Femur (tissue), 1 donor: Measurements from ENCODE around the gene UBXN1.
"Not testable (repeated sequence)": the region's sequence is repeated elsewhere in the genome, so short reads cannot be mapped to it uniquely, and the experiment has no call there.

Experiments
- DNase-seq: peaks from one replicate; pipeline ENCODE4 v3.0.0-alpha.2; 2017

UBXN1 gene

DNA sequence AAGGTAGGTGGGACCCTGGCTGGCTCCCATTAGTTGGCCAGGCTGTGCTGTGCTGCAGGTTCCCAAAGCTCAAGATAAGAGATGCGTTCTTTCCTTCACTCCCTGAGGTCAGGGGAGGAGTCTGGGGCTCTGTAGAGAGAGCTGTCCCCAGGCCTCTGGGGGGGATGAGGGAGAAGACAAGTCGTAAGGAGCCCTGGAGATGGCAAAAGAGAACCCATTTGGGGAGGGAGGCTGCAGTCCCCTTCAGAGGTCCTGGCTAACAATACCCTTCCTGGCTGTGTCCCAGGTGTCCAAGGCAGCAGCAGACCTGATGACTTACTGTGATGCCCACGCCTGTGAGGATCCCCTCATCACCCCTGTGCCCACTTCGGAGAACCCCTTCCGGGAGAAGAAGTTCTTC is 29.5 kb upstream of the UBXN1 start:
- peak; percentile 46 for DNase-seq

DNA sequence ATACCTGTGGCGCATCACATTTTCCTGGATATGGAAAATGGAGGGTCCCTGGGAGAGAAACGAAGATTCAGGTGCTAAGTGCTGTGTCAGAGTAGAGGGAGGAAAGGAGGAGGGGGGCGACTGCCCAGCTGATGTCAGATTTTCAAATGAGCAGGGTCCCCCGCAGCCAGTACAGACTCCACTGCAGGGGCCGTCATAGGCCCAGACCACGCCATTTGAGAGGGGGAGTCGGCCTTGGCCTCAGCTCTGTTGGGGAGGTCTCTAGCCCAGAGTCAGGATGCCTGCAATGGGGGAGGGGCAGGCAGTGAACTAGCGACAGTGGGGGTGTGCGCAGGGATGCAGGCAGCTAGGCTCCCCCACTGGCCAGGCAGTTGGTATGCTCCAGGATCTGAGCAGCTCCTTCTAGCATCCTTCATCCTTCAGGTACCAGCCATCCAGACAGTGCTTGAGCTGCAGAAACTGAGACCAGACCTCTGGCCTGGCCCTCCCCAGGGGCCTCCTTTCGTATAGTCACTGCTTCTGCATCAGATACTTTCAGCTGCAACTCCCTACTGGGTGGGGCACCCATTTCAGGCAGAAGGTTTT is 28.5 kb upstream of the UBXN1 start, which contains the start of the genes BSCL2 and GNG3:
Gene BSCL2, minus strand, starts transcription at position 148 of the 585 bp plus-strand sequence. CDS start 229 bp downstream, outside the sequence.
Gene GNG3, plus strand, starts transcription at position 400 of the 585 bp plus-strand sequence. CDS start 620 bp downstream, outside the sequence.
- DNase-seq: peak; percentile 49

DNA sequence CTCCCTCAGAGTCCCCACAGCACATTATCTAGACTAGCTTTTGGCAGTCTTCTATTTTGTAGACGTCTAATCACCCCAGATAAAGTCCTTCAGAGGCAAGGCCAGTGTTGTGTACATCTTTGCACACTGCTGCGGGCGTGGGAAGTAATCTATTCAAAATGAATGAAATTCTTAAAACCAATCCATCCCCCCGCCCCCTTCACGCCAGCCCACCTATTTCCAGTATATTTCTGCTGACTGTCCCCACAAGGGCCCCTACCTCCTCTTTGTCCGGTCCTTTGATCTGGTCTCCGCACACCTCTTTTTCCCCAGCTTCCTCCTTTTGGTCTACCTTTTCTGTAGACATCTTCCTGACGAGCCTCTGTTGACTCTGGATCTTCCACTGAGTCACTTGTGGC is 28.0 kb upstream of the UBXN1 start:
- no peak for DNase-seq

GRCh38 chr11:62705880-62706849 is 27.3 kb upstream of the UBXN1 start:
- DNase-seq: peak; percentile 97

- DNase-seq: no peak
These were observed 26.5 kb upstream of the UBXN1 start for GRCh38 chr11:62705413-62705812.

DNA sequence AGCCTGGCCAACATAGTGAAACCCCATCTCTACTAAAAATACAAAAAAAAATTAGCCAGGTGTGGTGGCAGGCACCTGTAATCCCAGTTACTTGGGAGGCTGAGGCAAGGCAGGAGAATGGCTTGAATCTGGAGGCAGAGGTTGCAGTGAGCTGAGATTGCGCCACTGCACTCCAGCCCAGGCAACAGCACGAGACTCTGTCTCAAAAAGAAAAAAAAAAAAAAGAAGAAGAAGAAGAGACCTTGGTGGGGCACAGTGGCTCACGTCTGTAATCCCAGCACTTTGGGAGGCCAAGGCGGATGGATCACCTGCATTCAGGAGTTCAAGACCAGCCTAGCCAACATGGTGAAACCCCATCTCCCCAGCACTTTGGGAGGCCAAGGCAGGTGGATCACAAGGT is 25.0 kb upstream of the UBXN1 start:
- DNase-seq: not testable (repeated sequence)

- no peak for DNase-seq
These were observed 23.4 kb upstream of the UBXN1 start for GRCh38 chr11:62702246-62702645.

DNA sequence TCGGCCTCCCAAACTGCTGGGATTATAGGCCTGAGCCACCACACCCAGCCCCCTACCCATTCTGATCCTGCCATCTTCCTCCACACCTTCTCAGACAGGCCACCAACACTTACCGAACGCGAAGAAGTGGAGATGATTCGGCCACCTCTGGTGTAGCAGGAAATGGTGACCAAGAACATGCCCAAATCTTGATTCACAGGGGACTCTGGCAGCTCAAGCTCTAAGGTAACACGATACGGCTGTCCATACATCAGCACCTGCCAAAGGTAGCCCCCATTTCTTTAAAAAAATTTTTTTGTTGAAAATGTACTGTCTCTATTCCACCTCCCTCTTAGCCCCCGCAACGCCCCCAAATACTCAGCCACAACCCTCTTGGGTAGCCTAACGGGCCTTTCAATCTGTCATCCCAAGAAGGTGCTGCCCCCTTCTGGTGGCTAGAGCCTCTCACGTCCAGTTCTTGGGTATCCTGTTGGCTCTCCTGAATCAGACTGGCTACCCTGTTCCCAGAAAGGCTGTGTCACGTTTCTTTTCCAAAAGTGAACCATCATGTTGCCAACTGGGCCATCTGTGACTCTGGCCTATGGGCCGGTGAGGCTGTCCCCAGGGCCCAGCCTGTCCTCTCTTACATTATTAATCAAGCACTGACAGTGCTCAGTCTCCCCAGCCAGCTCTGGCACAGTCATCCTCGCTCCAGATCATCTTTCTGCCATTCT is 15.7 kb upstream of the UBXN1 start:
- DNase-seq: peak; percentile 84

DNA sequence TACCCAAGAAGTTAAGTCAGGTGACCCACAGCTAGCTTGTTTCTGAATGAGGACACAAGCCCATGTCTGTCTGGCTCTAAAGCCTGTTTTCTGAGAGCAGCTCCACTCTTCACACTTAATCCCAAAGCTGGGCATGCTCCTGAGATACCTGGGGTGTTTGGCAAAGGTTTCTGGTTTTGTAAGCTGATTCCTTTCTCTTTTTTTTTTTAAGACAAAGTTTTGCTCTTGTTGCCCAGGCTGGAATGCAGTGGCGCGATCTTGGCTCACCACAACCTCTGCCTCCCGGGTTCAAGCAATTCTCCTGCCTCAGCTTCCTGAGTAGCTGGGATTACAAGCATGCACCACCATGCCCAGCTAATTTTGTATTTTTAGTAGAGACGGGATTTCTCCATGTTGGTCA is 14.8 kb upstream of the UBXN1 start:
- not testable (repeated sequence) for DNase-seq

DNA sequence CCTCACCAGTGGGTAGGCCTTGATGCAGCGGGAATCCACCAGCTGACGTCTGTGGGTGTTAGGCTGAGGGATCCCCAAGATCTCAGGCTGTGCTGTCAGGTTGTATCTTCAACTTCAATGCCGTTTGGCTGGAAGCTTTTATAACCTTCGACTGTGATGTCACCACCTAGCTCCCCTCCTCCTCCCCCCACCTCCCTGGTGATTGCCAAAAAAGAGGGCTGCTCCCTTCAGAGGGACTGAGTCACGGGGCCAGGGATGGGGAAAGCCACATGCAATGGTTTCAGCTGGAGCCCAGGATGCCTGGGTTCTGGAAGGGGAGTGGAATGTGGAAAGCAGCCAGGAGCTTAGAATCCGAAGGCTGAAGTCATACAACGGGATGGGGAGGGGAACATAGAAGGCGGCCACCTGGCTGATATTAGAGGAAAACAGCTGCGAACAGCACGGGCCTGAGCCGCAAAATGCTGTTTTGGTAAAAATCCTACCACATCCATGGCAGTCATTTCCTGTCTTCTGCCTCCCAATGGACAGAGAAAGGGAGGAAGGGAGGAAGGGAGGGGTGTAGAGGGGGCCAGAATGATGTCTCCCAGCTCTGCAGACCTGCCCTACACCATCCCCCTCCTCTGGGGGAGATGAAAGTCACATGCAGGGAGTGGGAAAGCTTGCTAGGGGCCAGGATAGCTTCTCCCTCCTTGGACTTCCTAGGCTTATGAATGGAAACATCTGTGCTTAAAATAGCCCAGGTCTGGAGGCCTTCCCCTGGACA is 10.7 kb upstream of the UBXN1 start, which contains the start of gene LRRN4CL:
Gene LRRN4CL, minus strand, starts transcription at position 110 of the 763 bp plus-strand sequence. CDS start 1,022 bp downstream, outside the sequence.
- peak; percentile 89 for DNase-seq

- no peak for DNase-seq
These were observed 9.6 kb upstream of the UBXN1 start for GRCh38 chr11:62688491-62688890.

DNA sequence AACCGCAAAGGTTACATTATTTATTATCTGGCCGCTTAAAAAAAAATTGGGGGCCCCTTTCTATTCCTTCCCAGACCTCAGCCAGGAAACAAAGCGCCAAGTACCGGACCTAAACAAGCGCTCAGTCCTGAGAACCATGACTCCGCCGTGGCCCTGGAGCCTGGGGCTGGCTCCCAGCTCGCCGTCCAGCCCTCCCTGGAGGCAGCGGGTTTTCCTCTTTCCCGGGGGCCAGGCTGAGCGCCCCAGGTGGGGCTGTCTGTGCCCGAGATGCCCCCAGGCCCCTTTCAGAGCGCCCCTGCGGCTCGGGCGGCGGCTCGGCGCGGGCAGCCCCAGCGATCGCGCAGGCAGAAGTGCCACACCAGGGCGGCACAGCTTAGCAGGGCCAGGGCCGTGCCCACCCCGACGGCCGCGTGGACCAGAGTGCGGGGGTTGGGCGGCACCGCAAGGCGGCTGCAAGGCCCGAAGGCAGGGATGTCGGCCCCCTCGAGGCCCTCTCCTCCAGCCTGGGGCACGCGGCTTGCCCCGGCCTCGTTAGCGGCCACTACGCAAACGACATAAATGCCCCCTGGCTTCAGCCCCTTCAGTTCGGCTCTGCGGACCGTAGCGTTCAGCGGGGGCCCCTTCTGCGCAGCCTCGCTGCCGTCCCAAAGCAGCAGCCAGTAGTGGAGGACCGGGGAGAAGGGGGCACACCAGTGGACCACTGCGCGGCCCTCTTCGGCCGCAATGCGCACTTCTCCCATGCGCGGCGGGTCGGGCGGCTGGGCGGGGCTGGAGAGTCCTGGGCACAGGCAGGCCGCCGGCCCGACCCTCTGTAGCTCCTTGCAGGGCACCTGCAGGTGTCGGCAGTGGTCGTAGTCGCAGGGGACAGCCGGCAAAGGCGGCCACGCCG is 8.9 kb upstream of the UBXN1 start:
- DNase-seq: no peak

DNA sequence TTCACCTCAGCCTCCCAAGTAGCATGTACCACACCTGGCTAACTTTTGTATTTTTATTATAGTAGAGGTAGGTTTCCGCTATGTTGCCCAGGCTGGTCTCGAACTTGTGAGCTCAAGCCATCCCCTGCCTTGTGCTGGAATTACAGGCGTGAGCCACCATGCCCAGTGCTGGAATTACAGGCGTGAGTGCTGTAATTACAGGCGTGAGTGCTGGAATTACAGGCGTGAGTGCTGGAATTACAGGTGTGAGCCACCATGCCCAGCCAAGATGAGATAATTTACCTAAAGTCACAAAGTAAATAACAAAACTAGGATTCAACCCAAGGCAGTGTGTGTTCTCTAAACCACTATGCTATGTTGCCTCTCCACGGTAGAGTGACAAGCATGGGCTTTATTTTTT is 3.6 kb upstream of the UBXN1 start:
- DNase-seq: no peak

GRCh38 chr11:62680825-62681240 is 2.0 kb upstream of the UBXN1 start:
- peak; percentile 63 for DNase-seq

GRCh38 chr11:62678433-62678769 is 472 bp downstream of the UBXN1 start:
- peak; percentile 32 for DNase-seq

- DNase-seq: no peak
These were observed 1.2 kb downstream of the UBXN1 start for GRCh38 chr11:62677714-62678113.

GRCh38 chr11:62677156-62677555 is 1.7 kb downstream of the UBXN1 start:
- DNase-seq: no peak

- no peak for DNase-seq
These were observed 2.2 kb downstream of the UBXN1 start for GRCh38 chr11:62676698-62677097.

GRCh38 chr11:62675415-62675814 is 3.5 kb downstream of the UBXN1 start:
- DNase-seq: not testable (repeated sequence)

GRCh38 chr11:62673196-62673525 is 5.7 kb downstream of the UBXN1 start:
- DNase-seq: no peak

DNA sequence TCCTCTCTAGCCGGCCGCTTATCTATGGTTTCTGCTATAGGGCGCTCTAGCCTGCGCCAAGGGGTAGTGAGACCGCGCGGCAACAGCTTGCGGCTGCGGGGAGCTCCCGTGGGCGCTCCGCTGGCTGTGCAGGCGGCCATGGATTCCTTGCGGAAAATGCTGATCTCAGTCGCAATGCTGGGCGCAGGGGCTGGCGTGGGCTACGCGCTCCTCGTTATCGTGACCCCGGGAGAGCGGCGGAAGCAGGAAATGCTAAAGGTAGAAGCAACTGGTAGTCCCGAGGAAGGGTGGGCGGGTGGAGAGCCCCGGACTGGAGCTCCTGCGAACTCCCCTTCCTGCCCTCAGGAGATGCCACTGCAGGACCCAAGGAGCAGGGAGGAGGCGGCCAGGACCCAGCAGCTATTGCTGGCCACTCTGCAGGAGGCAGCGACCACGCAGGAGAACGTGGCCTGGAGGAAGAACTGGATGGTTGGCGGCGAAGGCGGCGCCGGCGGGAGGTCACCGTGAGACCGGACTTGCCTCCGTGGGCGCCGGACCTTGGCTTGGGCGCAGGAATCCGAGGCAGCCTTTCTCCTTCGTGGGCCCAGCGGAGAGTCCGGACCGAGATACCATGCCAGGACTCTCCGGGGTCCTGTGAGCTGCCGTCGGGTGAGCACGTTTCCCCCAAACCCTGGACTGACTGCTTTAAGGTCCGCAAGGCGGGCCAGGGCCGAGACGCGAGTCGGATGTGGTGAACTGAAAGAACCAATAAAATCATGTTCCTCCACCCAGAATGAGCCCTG is 7.1 kb downstream of the UBXN1 start, which contains the start of the genes LBHD1 and UQCC3:
Gene LBHD1, minus strand, starts transcription at position 660 of the 782 bp plus-strand sequence. CDS start 2,236 bp downstream, outside the sequence.
Gene UQCC3, plus strand, starts transcription at position 66 of the 782 bp plus-strand sequence. Its CDS starts 73 bp downstream, at position 139.
- DNase-seq: peak; percentile 86
